ENCODE measurements around the gene TRIM17.

Gene TRIM17

GRCh38 chr1:228363686-228364067, 53.0 kb downstream of the TRIM17 start:
- H3K9ac ChIP-seq (ENCODE audit: low read length) = no peak overlapping the region
- no peak overlapping the region for H2AK5ac ChIP-seq (ENCODE audit: low read length)
- no CpG with 5 or more reads among the region's 9 CpGs for WGBS (ENCODE audit: extremely low coverage, insufficient coverage, low lambda C conversion rate)
- H3K18ac ChIP-seq (ENCODE audit: low read length) = no peak overlapping the region
- H4K8ac ChIP-seq (ENCODE audit: low read depth, low read length) = no peak overlapping the region
- no peak overlapping the region for H3K23ac ChIP-seq (ENCODE audit: low read length)
- H3K79me2 ChIP-seq (ENCODE audit: control insufficient read depth, insufficient read depth, low read length) = no peaks in the 10 kb centered on the region
- H3K36me3 ChIP-seq (ENCODE audit: control insufficient read depth, insufficient read depth, low read length) = no peaks in the 10 kb centered on the region
- no peak overlapping the region for H2BK15ac ChIP-seq (replicated peaks; ENCODE audit: low read depth)
- no peak overlapping the region for H2BK5ac ChIP-seq (ENCODE audit: low read length)
- no peak overlapping the region for H3K56ac ChIP-seq (ENCODE audit: low read length)
- no peak for DNase-seq
- no peak overlapping the region for H3K4me2 ChIP-seq (ENCODE audit: low read length)
- H3K4me3 ChIP-seq (ENCODE audit: low read length) = no peak overlapping the region
- H3K4ac ChIP-seq (ENCODE audit: low read depth, low read length) = no peak overlapping the region
- no peak overlapping the region for H4K5ac ChIP-seq (ENCODE audit: low read length)
- no peaks in the 10 kb centered on the region for H3K79me1 ChIP-seq (ENCODE audit: low read length)
- H3K27me3 ChIP-seq (ENCODE audit: insufficient read depth, low read length, poor library complexity) = no peaks in the 10 kb centered on the region
- H3K4me1 ChIP-seq (ENCODE audit: control insufficient read depth, low read depth, low read length) = no peaks in the 10 kb centered on the region
- no peak overlapping the region for H3K27ac ChIP-seq (ENCODE audit: low read depth, low read length)
- H2BK120ac ChIP-seq (ENCODE audit: low read depth, low read length) = no peak overlapping the region

DNA sequence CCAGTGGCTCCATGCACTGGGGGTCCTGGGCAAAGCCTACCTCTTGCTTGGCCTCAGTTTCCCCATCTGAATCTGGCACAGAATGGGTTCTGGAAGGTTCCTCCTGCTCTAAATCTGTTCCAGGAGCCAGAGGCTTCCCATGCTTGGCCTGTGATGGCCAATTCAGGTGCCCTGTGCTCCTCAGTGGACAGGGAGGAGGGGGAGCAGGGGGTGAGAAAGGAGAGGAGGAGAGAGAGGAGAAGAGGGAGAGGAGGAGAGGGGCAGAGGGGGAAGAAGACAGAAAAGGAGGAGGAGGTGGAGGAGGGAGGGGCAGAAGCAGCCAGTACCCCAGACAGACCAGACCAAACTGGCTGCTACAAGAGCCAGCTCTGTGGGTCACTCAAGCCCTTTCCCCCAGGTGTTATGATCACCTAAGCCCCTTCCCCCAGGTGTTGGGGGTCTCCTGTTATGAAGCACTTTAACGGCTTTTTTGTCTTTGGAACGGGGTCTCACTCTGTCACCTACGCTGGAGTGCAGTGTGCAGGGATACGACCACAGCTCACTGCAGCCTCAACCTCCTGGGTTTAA, 53.7 kb downstream of the TRIM17 start:
- no peak overlapping the region for H2AK5ac ChIP-seq (ENCODE audit: low read length)
- no peaks in the 10 kb centered on the region for H3K36me3 ChIP-seq (ENCODE audit: control insufficient read depth, insufficient read depth, low read length)
- H2BK15ac ChIP-seq (replicated peaks; ENCODE audit: low read depth) = no peak overlapping the region
- no peak overlapping the region for H3K18ac ChIP-seq (ENCODE audit: low read length)
- H3K23ac ChIP-seq (ENCODE audit: low read length) = no peak overlapping the region
- H2BK5ac ChIP-seq (ENCODE audit: low read length) = no peak overlapping the region
- no peaks in the 10 kb centered on the region for H3K27me3 ChIP-seq (ENCODE audit: insufficient read depth, low read length, poor library complexity)
- H3K79me1 ChIP-seq (ENCODE audit: low read length) = no peaks in the 10 kb centered on the region
- no peak overlapping the region for H3K4ac ChIP-seq (ENCODE audit: low read depth, low read length)
- H4K8ac ChIP-seq (ENCODE audit: low read depth, low read length) = no peak overlapping the region
- H2BK120ac ChIP-seq (ENCODE audit: low read depth, low read length) = no peak overlapping the region
- no peaks in the 10 kb centered on the region for H3K79me2 ChIP-seq (ENCODE audit: control insufficient read depth, insufficient read depth, low read length)
- no peak for DNase-seq
- H3K9ac ChIP-seq (ENCODE audit: low read length) = no peak overlapping the region
- no peak overlapping the region for H3K4me2 ChIP-seq (ENCODE audit: low read length)
- no CpG with 5 or more reads among the region's 4 CpGs for WGBS (ENCODE audit: extremely low coverage, insufficient coverage, low lambda C conversion rate)
- no peaks in the 10 kb centered on the region for H3K4me1 ChIP-seq (ENCODE audit: control insufficient read depth, low read depth, low read length)
- H4K5ac ChIP-seq (ENCODE audit: low read length) = no peak overlapping the region
- H3K56ac ChIP-seq (ENCODE audit: low read length) = no peak overlapping the region
- no peak overlapping the region for H3K27ac ChIP-seq (ENCODE audit: low read depth, low read length)
- H3K4me3 ChIP-seq (ENCODE audit: low read length) = no peak overlapping the region

GRCh38 chr1:228362141-228362883, 54.3 kb downstream of the TRIM17 start:
- DNase-seq = no peak
- no CpG with 5 or more reads among the region's 18 CpGs for WGBS (ENCODE audit: extremely low coverage, insufficient coverage, low lambda C conversion rate)
- Histone ChIP-seq H3K79me1 (ENCODE audit: low read length) (no peaks in the 10 kb centered on the region), H2BK120ac (ENCODE audit: low read depth, low read length) (no peak overlapping the region), H2AK5ac (ENCODE audit: low read length) (no peak overlapping the region), H4K8ac (ENCODE audit: low read depth, low read length) (no peak overlapping the region), H3K36me3 (ENCODE audit: control insufficient read depth, insufficient read depth, low read length) (no peaks in the 10 kb centered on the region), H4K5ac (ENCODE audit: low read length) (no peak overlapping the region), H3K4me3 (ENCODE audit: low read length) (no peak overlapping the region), H2BK15ac (replicated peaks; ENCODE audit: low read depth) (no peak overlapping the region), H3K27ac (ENCODE audit: low read depth, low read length) (no peak overlapping the region), H3K23ac (ENCODE audit: low read length) (no peak overlapping the region), H3K27me3 (ENCODE audit: insufficient read depth, low read length, poor library complexity) (no peaks in the 10 kb centered on the region), H3K4ac (ENCODE audit: low read depth, low read length) (no peak overlapping the region), H2BK5ac (ENCODE audit: low read length) (no peak overlapping the region), H3K4me2 (ENCODE audit: low read length) (no peak overlapping the region), H3K79me2 (ENCODE audit: control insufficient read depth, insufficient read depth, low read length) (no peaks in the 10 kb centered on the region), H3K56ac (ENCODE audit: low read length) (no peak overlapping the region), H3K18ac (ENCODE audit: low read length) (no peak overlapping the region), H3K4me1 (ENCODE audit: control insufficient read depth, low read depth, low read length) (no peaks in the 10 kb centered on the region), H3K9ac (ENCODE audit: low read length) (no peak overlapping the region)

GRCh38 chr1:228361314-228362140, 55.1 kb downstream of the TRIM17 start:
- DNase-seq = no peak
- no peaks in the 10 kb centered on the region for H3K79me1 ChIP-seq (ENCODE audit: low read length)
- no peak overlapping the region for H3K4me3 ChIP-seq (ENCODE audit: low read length)
- H3K18ac ChIP-seq (ENCODE audit: low read length) = no peak overlapping the region
- H3K79me2 ChIP-seq (ENCODE audit: control insufficient read depth, insufficient read depth, low read length) = no peaks in the 10 kb centered on the region
- no peak overlapping the region for H4K5ac ChIP-seq (ENCODE audit: low read length)
- no peak overlapping the region for H2BK120ac ChIP-seq (ENCODE audit: low read depth, low read length)
- no peak overlapping the region for H3K56ac ChIP-seq (ENCODE audit: low read length)
- H3K4ac ChIP-seq (ENCODE audit: low read depth, low read length) = no peak overlapping the region
- H3K9ac ChIP-seq (ENCODE audit: low read length) = no peak overlapping the region
- H3K23ac ChIP-seq (ENCODE audit: low read length) = no peak overlapping the region
- no peak overlapping the region for H2AK5ac ChIP-seq (ENCODE audit: low read length)
- no peaks in the 10 kb centered on the region for H3K27me3 ChIP-seq (ENCODE audit: insufficient read depth, low read length, poor library complexity)
- no peak overlapping the region for H2BK15ac ChIP-seq (replicated peaks; ENCODE audit: low read depth)
- H3K4me2 ChIP-seq (ENCODE audit: low read length) = no peak overlapping the region
- no peak overlapping the region for H3K27ac ChIP-seq (ENCODE audit: low read depth, low read length)
- no peak overlapping the region for H4K8ac ChIP-seq (ENCODE audit: low read depth, low read length)
- no peak overlapping the region for H2BK5ac ChIP-seq (ENCODE audit: low read length)
- H3K4me1 ChIP-seq (ENCODE audit: control insufficient read depth, low read depth, low read length) = no peaks in the 10 kb centered on the region
- no CpG with 5 or more reads among the region's 26 CpGs for WGBS (ENCODE audit: extremely low coverage, insufficient coverage, low lambda C conversion rate)
- no peaks in the 10 kb centered on the region for H3K36me3 ChIP-seq (ENCODE audit: control insufficient read depth, insufficient read depth, low read length)

DNA sequence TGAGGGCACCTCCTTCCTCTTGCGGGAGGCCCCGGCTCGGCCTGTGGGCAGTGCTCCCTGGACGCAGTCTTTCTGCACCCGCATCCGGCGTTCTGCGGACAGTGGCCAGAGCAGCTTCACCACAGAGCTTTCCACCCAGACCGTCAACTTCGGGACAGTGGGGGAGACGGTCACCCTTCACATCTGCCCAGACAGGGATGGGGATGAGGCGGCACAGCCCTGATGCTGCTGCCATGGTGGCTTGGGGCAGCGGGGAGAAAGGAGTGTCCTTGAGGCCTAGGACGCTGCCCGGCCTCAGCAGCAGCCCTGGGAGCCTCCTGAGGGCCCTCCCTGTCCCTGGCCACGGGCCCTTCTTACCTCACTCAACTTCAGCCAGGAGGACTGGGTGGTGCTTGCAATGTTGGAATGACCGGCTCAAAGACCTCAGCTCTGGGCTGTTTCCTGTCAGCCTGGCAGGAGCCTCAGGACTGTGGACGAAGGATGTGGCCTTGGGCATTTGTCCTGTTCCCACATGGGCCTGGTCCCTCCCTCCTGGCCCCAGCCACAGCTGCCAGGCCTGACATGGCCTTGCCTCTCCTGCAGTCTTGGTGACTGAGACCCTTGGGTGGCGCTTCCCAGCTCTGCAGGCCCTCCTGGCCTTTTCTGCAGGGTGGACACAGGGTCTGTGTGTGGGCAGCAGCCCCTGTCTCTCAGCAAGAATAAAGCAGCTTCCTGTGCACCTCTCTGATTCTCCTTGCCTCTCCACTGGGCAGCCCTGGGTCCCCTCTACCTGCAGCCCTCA, 55.9 kb downstream of the TRIM17 start:
- no peak overlapping the region for H2BK5ac ChIP-seq (ENCODE audit: low read length)

More for the DNA sequence above, 55.9 kb downstream of the TRIM17 start:
- WGBS (ENCODE audit: extremely low coverage, insufficient coverage, low lambda C conversion rate) = no CpG with 5 or more reads among the region's 19 CpGs
- H3K18ac ChIP-seq (ENCODE audit: low read length) = no peak overlapping the region
- no peak overlapping the region for H3K23ac ChIP-seq (ENCODE audit: low read length)
- H3K79me1 ChIP-seq (ENCODE audit: low read length) = no peaks in the 10 kb centered on the region
- H3K4me3 ChIP-seq (ENCODE audit: low read length) = no peak overlapping the region
- no peaks in the 10 kb centered on the region for H3K36me3 ChIP-seq (ENCODE audit: control insufficient read depth, insufficient read depth, low read length)
- no peak overlapping the region for H4K5ac ChIP-seq (ENCODE audit: low read length)
- no peaks in the 10 kb centered on the region for H3K27me3 ChIP-seq (ENCODE audit: insufficient read depth, low read length, poor library complexity)
- no peak overlapping the region for H2AK5ac ChIP-seq (ENCODE audit: low read length)
- no peak overlapping the region for H4K8ac ChIP-seq (ENCODE audit: low read depth, low read length)
- no peaks in the 10 kb centered on the region for H3K4me1 ChIP-seq (ENCODE audit: control insufficient read depth, low read depth, low read length)
- no peak overlapping the region for H3K27ac ChIP-seq (ENCODE audit: low read depth, low read length)
- no peak overlapping the region for H3K9ac ChIP-seq (ENCODE audit: low read length)
- H3K4me2 ChIP-seq (ENCODE audit: low read length) = no peak overlapping the region
- H3K56ac ChIP-seq (ENCODE audit: low read length) = no peak overlapping the region
- no peak for DNase-seq
- no peak overlapping the region for H2BK15ac ChIP-seq (replicated peaks; ENCODE audit: low read depth)
- H3K4ac ChIP-seq (ENCODE audit: low read depth, low read length) = no peak overlapping the region
- no peak overlapping the region for H2BK120ac ChIP-seq (ENCODE audit: low read depth, low read length)
- no peaks in the 10 kb centered on the region for H3K79me2 ChIP-seq (ENCODE audit: control insufficient read depth, insufficient read depth, low read length)

All from mesendoderm (in vitro differentiated cells).